ENCODE measurements around the gene MSMB. TPM values are rescaled to one million over a fixed set of nuclear protein-coding genes. Genes with fewer than 3 reads are reported as not detected.

Gene MSMB
- total and polyA plus RNA-seq, 9 of the 15 experiments (the other 6 are each of a cell fraction or from before 2014, with no cell fraction given), result 0.21 to 0.60 TPM; not detected in 7

GRCh38 chr10:46077141-46077554, 31.1 kb upstream of the MSMB start (continued):
- 0 out of 2 replicates have a peak, but pooled peaks have one; percentile 29 for TF ChIP-seq MYC (IDR thresholded peaks at IDR 0.05; ENCODE audit: low read depth, low read length)
- no peak for TF ChIP-seq MYC (CRISPR knock-in tag; IDR thresholded peaks at IDR 0.05; ENCODE audit: borderline replicate concordance, low read depth)
- peak; percentile 61 for TF ChIP-seq IRF9 (tag; IDR thresholded peaks at IDR 0.05)
- TF ChIP-seq CBFA2T3 (IDR thresholded peaks at IDR 0.05), result peak; percentile 49
- peak in 1 of 2 experiments; percentile 85; a peak in 2 of 4 replicates for TF ChIP-seq RCOR1 (IDR thresholded peaks at IDR 0.05; ENCODE audit: borderline replicate concordance in 1 of 2, low read depth in 2 of 2, low read length in 2 of 2)
- TF ChIP-seq C11orf30 (IDR thresholded peaks at IDR 0.05; ENCODE audit: low read depth), result peak; percentile 28; the same call in 1 of the 2 replicates
- 0 out of 2 replicates have a peak, but pooled peaks have one; percentile 45 for TF ChIP-seq EP300 (IDR thresholded peaks at IDR 0.05; ENCODE audit: low read length)
- no peak for TF ChIP-seq PBX2 (CRISPR knock-in tag; IDR thresholded peaks at IDR 0.05; ENCODE audit: low read depth)
- peak; percentile 86 for TF ChIP-seq PBX2 (tag; conservative IDR thresholded peaks at IDR 0.05; ENCODE audit: low read depth)
- peak; percentile 20 for TF ChIP-seq HDAC3 (IDR thresholded peaks at IDR 0.05; ENCODE audit: borderline replicate concordance, partially characterized antibody)
- TF ChIP-seq ZNF165 (CRISPR knock-in tag; IDR thresholded peaks at IDR 0.05; ENCODE audit: borderline replicate concordance), result no peak
- TF ChIP-seq DPF2 (IDR thresholded peaks at IDR 0.05), result 0 out of 2 replicates have a peak, but pooled peaks have one; percentile 36
- TF ChIP-seq TRIM24 (IDR thresholded peaks at IDR 0.05), result peak; percentile 66 to 73; a peak in 3 of 4 replicates
- TF ChIP-seq ELK1 (CRISPR knock-in tag; IDR thresholded peaks at IDR 0.05), result no peak
- TF ChIP-seq DNMT1 (IDR thresholded peaks at IDR 0.05), result no peak
- TF ChIP-seq PKNOX1 (IDR thresholded peaks at IDR 0.05), result 0 out of 2 replicates have a peak, but pooled peaks have one; percentile 40
- peak; percentile 29; the same call in 1 of the 2 replicates for TF ChIP-seq CBFA2T2 (conservative IDR thresholded peaks at IDR 0.05)
- TF ChIP-seq HMG20B (CRISPR knock-in tag; IDR thresholded peaks at IDR 0.05), result no peak
- no peak for TF ChIP-seq FOXA3 (CRISPR knock-in tag; conservative IDR thresholded peaks at IDR 0.05 in 1 of 2, IDR thresholded peaks at IDR 0.05 in 1 of 2)
- TF ChIP-seq MAFG (tag; conservative IDR thresholded peaks at IDR 0.05), result peak; percentile 58; the same call in 1 of the 2 replicates
- peak; percentile 98 for TF ChIP-seq CEBPB (tag; IDR thresholded peaks at IDR 0.05)
